HEK293 (cell line): Measurements from ENCODE around the gene FSIP1.

Experiments
- CTCF ChIA-PET: fragments of 350-600 bp; formaldehyde crosslinking; extraction: SDS; loops from one replicate; lab custom pipeline; 2021; ENCODE audit warnings: antibody characterized with exemption; lab: Yijun Ruan, JAX
- POLR2A ChIA-PET: fragments of 300-600 bp; formaldehyde crosslinking; extraction: SDS; loops from one replicate; lab custom pipeline; 2020; ENCODE audit warnings: antibody characterized with exemption, inconsistent platforms; lab: Yijun Ruan, JAX
- H3K27ac ChIP-seq: fragments of 200-500 bp; sonication (Bioruptor generic); 2 replicates; pipeline ENCODE4 v1.5.1; 2014; ENCODE audit warnings: low read depth, low read length, control low read depth, inconsistent platforms; ENCODE audit errors: extremely low read depth
- H3K36me3 ChIP-seq, 2 experiments: fragments of 200-500 bp in 1 of 2; sonication (Bioruptor generic) in 1 of 2; 1 replicate in 1 of 2; 2 replicates in 1 of 2; pipeline ENCODE4 v1.5.1; 2014 to 2017; ENCODE audit warnings: inconsistent platforms in 2 of 2, low read length in 2 of 2; ENCODE audit not compliant: control insufficient read depth in 2 of 2, insufficient read depth in 1 of 2
- H3K4me1 ChIP-seq: fragments of 200-500 bp; sonication (Bioruptor generic); 2 replicates; pipeline ENCODE4 v1.5.1; 2014; ENCODE audit warnings: mild to moderate bottlenecking, low read length, inconsistent platforms; ENCODE audit not compliant: control insufficient read depth, insufficient read depth
- H3K4me3 ChIP-seq: 2 replicates; pipeline ENCODE4 v1.5.1; 2011; ENCODE audit warnings: low read depth, mild to moderate bottlenecking, control low read depth, low read length, moderate library complexity
- H3K9me3 ChIP-seq: fragments of 200-500 bp; sonication (Bioruptor generic); 2 replicates; pipeline ENCODE4 v1.5.1; 2014; ENCODE audit warnings: low read depth, low read length, inconsistent platforms; ENCODE audit not compliant: control insufficient read depth, insufficient read depth
- GLI2 ChIP-seq: fragments of 450-650 bp; formaldehyde crosslinking; IDR thresholded peaks from 2 replicates; pipeline ENCODE4; 2017; ENCODE audit warnings: missing biosample characterization, missing genetic modification characterization, low read depth, borderline replicate concordance
- HOXC10 ChIP-seq: sonication (generic); formaldehyde crosslinking; IDR thresholded peaks from 2 replicates; pipeline ENCODE4 v1.8.1; 2023; ENCODE audit warnings: mild to moderate bottlenecking, missing genetic modification reagents
- KLF7 ChIP-seq: fragments of 450-650 bp; formaldehyde crosslinking; IDR thresholded peaks from 2 replicates; pipeline ENCODE4 v1.5.1; 2016; ENCODE audit warnings: missing biosample characterization, missing genetic modification characterization, borderline replicate concordance
- SP2 ChIP-seq: fragments of 450-650 bp; formaldehyde crosslinking; IDR thresholded peaks from 2 replicates; pipeline ENCODE4 v1.5.1; 2016; ENCODE audit warnings: missing biosample characterization, missing genetic modification characterization
- ZBTB20 ChIP-seq: fragments of 450-650 bp; formaldehyde crosslinking; IDR thresholded peaks from 2 replicates; pipeline ENCODE4 v1.5.1; 2016; ENCODE audit warnings: missing biosample characterization, missing genetic modification characterization
- ZBTB48 ChIP-seq: fragments of 450-650 bp; formaldehyde crosslinking; IDR thresholded peaks from 2 replicates; pipeline ENCODE4 v1.5.1; 2016; ENCODE audit warnings: missing biosample characterization, missing genetic modification characterization
- ZBTB8A ChIP-seq: fragments of 450-650 bp; formaldehyde crosslinking; IDR thresholded peaks from 2 replicates; pipeline ENCODE4 v1.5.1; 2016; ENCODE audit warnings: missing biosample characterization, missing genetic modification characterization
- ZFP37 ChIP-seq: fragments of 450-650 bp; formaldehyde crosslinking; IDR thresholded peaks from 2 replicates; pipeline ENCODE4 v1.5.1; 2016; ENCODE audit warnings: missing biosample characterization, missing genetic modification characterization
- ZNF157 ChIP-seq: fragments of 450-650 bp; formaldehyde crosslinking; IDR thresholded peaks from 2 replicates; pipeline ENCODE4 v1.5.1; 2016; ENCODE audit warnings: missing biosample characterization, missing genetic modification characterization
- ZNF2 ChIP-seq: fragments of 450-650 bp; formaldehyde crosslinking; IDR thresholded peaks from 2 replicates; pipeline ENCODE4 v1.5.1; 2016; ENCODE audit warnings: missing biosample characterization, missing genetic modification characterization
- ZNF223 ChIP-seq: fragments of 450-650 bp; formaldehyde crosslinking; IDR thresholded peaks from 2 replicates; pipeline ENCODE4 v1.5.1; 2016; ENCODE audit warnings: missing biosample characterization, missing genetic modification characterization
- ZNF302 ChIP-seq: fragments of 450-650 bp; formaldehyde crosslinking; IDR thresholded peaks from 2 replicates; pipeline ENCODE4 v1.5.1; 2016; ENCODE audit warnings: missing biosample characterization, missing genetic modification characterization, low read depth
- ZNF311 ChIP-seq: fragments of 450-650 bp; formaldehyde crosslinking; IDR thresholded peaks from 2 replicates; pipeline ENCODE4 v1.5.1; 2017; ENCODE audit warnings: missing biosample characterization, missing genetic modification characterization, borderline replicate concordance
- ZNF423 ChIP-seq: fragments of 450-650 bp; formaldehyde crosslinking; IDR thresholded peaks from 2 replicates; pipeline ENCODE4 v1.5.1; 2016; ENCODE audit warnings: missing biosample characterization, missing genetic modification characterization
- ZNF561 ChIP-seq: fragments of 450-650 bp; IDR thresholded peaks from 2 replicates; pipeline ENCODE4 v1.5.1; 2018; ENCODE audit warnings: missing biosample characterization, missing genetic modification characterization, borderline replicate concordance
- ZNF596 ChIP-seq: fragments of 450-650 bp; IDR thresholded peaks from 2 replicates; pipeline ENCODE4 v1.5.0; 2018; ENCODE audit warnings: missing biosample characterization, mild to moderate bottlenecking, missing genetic modification characterization, moderate library complexity
- ZNF600 ChIP-seq: fragments of 450-650 bp; formaldehyde crosslinking; IDR thresholded peaks from 2 replicates; pipeline ENCODE4 v1.5.1; 2016; ENCODE audit warnings: missing biosample characterization, missing genetic modification characterization
- ZNF610 ChIP-seq: fragments of 450-650 bp; formaldehyde crosslinking; IDR thresholded peaks from 2 replicates; pipeline ENCODE4 v1.5.1; 2016; ENCODE audit warnings: missing biosample characterization, missing genetic modification characterization, borderline replicate concordance
- ZNF621 ChIP-seq: fragments of 450-650 bp; formaldehyde crosslinking; IDR thresholded peaks from 2 replicates; pipeline ENCODE4 v1.5.1; 2017; ENCODE audit warnings: missing biosample characterization, missing genetic modification characterization
- ZNF701 ChIP-seq: fragments of 450-650 bp; formaldehyde crosslinking; IDR thresholded peaks from 2 replicates; pipeline ENCODE4 v1.5.1; 2016; ENCODE audit warnings: missing biosample characterization, missing genetic modification characterization
- ZNF704 ChIP-seq: fragments of 450-650 bp; formaldehyde crosslinking; IDR thresholded peaks from 2 replicates; pipeline ENCODE4 v1.5.1; 2016; ENCODE audit warnings: missing biosample characterization, missing genetic modification characterization
- ZNF776 ChIP-seq: fragments of 450-650 bp; formaldehyde crosslinking; IDR thresholded peaks from 2 replicates; pipeline ENCODE4 v1.5.0; 2017; ENCODE audit warnings: missing biosample characterization, missing genetic modification characterization, borderline replicate concordance
- ZNF830 ChIP-seq: fragments of 450-650 bp; IDR thresholded peaks from 2 replicates; pipeline ENCODE4 v1.5.0; 2018; ENCODE audit warnings: missing biosample characterization, missing genetic modification characterization, low read depth, mild to moderate bottlenecking, moderate library complexity
- ZSCAN16 ChIP-seq: fragments of 450-650 bp; formaldehyde crosslinking; IDR thresholded peaks from 2 replicates; pipeline ENCODE4 v1.5.1; 2016; ENCODE audit warnings: missing biosample characterization, missing genetic modification characterization
- ZXDB ChIP-seq: fragments of 450-650 bp; formaldehyde crosslinking; IDR thresholded peaks from 2 replicates; pipeline ENCODE4 v1.5.1; 2016; ENCODE audit warnings: missing biosample characterization, missing genetic modification characterization
- TF ChIP-seq, protein P1 (sequence below): fragments of 450-650 bp; formaldehyde crosslinking; optimal IDR thresholded peaks from 2 replicates; pipeline ENCODE3; 2016; ENCODE audit warnings: missing biosample characterization, mild to moderate bottlenecking, missing genetic modification characterization
- TF ChIP-seq, protein P2 (sequence below): fragments of 450-650 bp; formaldehyde crosslinking; IDR thresholded peaks from 2 replicates; pipeline ENCODE4 v1.5.1; 2016; ENCODE audit warnings: missing biosample characterization, missing genetic modification characterization
- TF ChIP-seq, protein P3 (sequence below): fragments of 450-650 bp; formaldehyde crosslinking; IDR thresholded peaks from 2 replicates; pipeline ENCODE4 v1.5.1; 2016; ENCODE audit warnings: missing biosample characterization, missing genetic modification characterization
- TF ChIP-seq, protein P4 (sequence below): fragments of 450-650 bp; formaldehyde crosslinking; IDR thresholded peaks from 2 replicates; pipeline ENCODE4 v1.5.1; 2017; ENCODE audit warnings: missing biosample characterization, missing genetic modification characterization

FSIP1 gene

DNA sequence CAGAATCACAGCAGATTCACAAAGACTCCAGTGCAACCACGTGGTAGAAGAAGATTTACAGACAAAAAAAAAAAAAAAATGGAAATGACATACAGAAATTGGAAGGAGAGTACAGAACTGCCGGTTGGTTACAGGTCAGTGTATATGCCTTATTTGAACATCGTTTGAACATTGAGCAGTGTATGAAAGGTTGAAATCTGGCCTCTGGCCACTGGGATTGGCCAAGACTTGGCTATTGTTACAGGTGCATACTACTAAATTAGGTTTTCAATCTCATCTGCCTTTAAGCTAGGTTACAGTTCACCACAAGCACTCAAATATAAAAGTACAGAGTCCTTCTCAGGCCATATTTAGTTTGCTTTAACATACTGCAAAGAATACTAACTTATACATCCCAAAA lies 142.0 kb downstream of the FSIP1 start (continued):
- TF ChIP-seq ZNF596 (no peak), ZBTB20 (no peak), KLF7 (tag by site-specific recombination) (no peak), ZNF2 (no peak), ZNF561 (tag by site-specific recombination) (no peak), ZNF621 (no peak)

- TF ChIP-seq, protein P1, sequence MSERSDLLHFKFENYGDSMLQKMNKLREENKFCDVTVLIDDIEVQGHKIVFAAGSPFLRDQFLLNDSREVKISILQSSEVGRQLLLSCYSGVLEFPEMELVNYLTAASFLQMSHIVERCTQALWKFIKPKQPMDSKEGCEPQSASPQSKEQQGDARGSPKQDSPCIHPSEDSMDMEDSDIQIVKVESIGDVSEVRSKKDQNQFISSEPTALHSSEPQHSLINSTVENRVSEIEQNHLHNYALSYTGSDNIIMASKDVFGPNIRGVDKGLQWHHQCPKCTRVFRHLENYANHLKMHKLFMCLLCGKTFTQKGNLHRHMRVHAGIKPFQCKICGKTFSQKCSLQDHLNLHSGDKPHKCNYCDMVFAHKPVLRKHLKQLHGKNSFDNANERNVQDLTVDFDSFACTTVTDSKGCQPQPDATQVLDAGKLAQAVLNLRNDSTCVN (tag by site-specific recombination), result no peak
- no peak for TF ChIP-seq ZNF776 (tag by site-specific recombination)
- TF ChIP-seq ZBTB48 (tag by site-specific recombination), result no peak
- no peak for TF ChIP-seq GLI2 (tag by site-specific recombination)
- TF ChIP-seq, protein P2, sequence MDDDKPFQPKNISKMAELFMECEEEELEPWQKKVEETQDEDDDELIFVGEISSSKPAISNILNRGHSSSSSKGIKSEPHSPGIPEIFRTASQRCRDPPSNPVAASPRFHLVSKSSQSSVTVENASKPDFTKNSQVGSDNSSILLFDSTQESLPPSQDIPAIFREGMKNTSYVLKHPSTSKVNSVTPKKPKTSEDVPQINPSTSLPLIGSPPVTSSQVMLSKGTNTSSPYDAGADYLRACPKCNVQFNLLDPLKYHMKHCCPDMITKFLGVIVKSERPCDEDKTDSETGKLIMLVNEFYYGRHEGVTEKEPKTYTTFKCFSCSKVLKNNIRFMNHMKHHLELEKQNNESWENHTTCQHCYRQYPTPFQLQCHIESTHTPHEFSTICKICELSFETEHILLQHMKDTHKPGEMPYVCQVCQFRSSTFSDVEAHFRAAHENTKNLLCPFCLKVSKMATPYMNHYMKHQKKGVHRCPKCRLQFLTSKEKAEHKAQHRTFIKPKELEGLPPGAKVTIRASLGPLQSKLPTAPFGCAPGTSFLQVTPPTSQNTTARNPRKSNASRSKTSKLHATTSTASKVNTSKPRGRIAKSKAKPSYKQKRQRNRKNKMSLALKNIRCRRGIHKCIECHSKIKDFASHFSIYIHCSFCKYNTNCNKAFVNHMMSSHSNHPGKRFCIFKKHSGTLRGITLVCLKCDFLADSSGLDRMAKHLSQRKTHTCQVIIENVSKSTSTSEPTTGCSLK (tag by site-specific recombination), result no peak
- TF ChIP-seq ZFP37 (tag by site-specific recombination), result no peak
- no peak for TF ChIP-seq ZNF610 (tag by site-specific recombination)
- Histone ChIP-seq H3K4me1 (no peaks in the 10 kb centered on the region), H3K27ac (no peak overlapping the region), H3K36me3 (no peaks in the 10 kb centered on the region), H3K4me3 (no peak overlapping the region), H3K9me3 (no peaks in the 10 kb centered on the region)
- POLR2A ChIA-PET, result no interaction called here
- CTCF ChIA-PET, result no interaction called here
Observed at GRCh38 chr15:39639037-39639436, 143.6 kb downstream of the FSIP1 start.

- H3K4me3 ChIP-seq, result no peak overlapping the region
- TF ChIP-seq ZNF600 (tag by site-specific recombination), result no peak
- no peak for TF ChIP-seq ZNF704 (tag by site-specific recombination)
- no peak for TF ChIP-seq ZNF423
- no peak for TF ChIP-seq ZSCAN16 (tag by site-specific recombination)
- no peak for TF ChIP-seq ZNF830
- no peak for TF ChIP-seq ZBTB8A (tag by site-specific recombination)
- TF ChIP-seq SP2 (tag by site-specific recombination), result no peak
- no peak for TF ChIP-seq ZNF223 (tag by site-specific recombination)
- TF ChIP-seq ZNF302, result no peak
- TF ChIP-seq ZXDB (tag by site-specific recombination), result no peak
- no peak for TF ChIP-seq ZNF311
- TF ChIP-seq HOXC10 (CRISPR knock-in tag), result no peak
- TF ChIP-seq, protein P3, sequence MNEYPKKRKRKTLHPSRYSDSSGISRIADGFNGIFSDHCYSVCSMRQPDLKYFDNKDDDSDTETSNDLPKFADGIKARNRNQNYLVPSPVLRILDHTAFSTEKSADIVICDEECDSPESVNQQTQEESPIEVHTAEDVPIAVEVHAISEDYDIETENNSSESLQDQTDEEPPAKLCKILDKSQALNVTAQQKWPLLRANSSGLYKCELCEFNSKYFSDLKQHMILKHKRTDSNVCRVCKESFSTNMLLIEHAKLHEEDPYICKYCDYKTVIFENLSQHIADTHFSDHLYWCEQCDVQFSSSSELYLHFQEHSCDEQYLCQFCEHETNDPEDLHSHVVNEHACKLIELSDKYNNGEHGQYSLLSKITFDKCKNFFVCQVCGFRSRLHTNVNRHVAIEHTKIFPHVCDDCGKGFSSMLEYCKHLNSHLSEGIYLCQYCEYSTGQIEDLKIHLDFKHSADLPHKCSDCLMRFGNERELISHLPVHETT, result no peak
- TF ChIP-seq, protein P4, sequence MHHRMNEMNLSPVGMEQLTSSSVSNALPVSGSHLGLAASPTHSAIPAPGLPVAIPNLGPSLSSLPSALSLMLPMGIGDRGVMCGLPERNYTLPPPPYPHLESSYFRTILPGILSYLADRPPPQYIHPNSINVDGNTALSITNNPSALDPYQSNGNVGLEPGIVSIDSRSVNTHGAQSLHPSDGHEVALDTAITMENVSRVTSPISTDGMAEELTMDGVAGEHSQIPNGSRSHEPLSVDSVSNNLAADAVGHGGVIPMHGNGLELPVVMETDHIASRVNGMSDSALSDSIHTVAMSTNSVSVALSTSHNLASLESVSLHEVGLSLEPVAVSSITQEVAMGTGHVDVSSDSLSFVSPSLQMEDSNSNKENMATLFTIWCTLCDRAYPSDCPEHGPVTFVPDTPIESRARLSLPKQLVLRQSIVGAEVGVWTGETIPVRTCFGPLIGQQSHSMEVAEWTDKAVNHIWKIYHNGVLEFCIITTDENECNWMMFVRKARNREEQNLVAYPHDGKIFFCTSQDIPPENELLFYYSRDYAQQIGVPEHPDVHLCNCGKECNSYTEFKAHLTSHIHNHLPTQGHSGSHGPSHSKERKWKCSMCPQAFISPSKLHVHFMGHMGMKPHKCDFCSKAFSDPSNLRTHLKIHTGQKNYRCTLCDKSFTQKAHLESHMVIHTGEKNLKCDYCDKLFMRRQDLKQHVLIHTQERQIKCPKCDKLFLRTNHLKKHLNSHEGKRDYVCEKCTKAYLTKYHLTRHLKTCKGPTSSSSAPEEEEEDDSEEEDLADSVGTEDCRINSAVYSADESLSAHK (tag by site-specific recombination), result no peak
- no peak for TF ChIP-seq ZNF701 (tag by site-specific recombination)
- TF ChIP-seq ZNF157 (tag by site-specific recombination), result no peak
- ChIA-PET CTCF (no interaction called here), POLR2A (no interaction called here)
- H3K36me3 ChIP-seq, result no peaks in the 10 kb centered on the region
- no peaks in the 10 kb centered on the region for H3K4me1 ChIP-seq
- H3K9me3 ChIP-seq, result no peaks in the 10 kb centered on the region
- H3K27ac ChIP-seq, result no peak overlapping the region
Observed at GRCh38 chr15:39638041-39638440, 144.6 kb downstream of the FSIP1 start.
